Ishikawa (cell line): ENCODE measurements around the gene NUSAP1.

Experiments
- CEBPB ChIP-seq: IDR thresholded peaks from 2 replicates; pipeline ENCODE4 v1.6.1; 2012
- CREB1 ChIP-seq: IDR thresholded peaks from 2 replicates; pipeline ENCODE4 v1.6.1; 2012; ENCODE audit warnings: low read depth
- EGR1 ChIP-seq: IDR thresholded peaks from 2 replicates; pipeline ENCODE4 v1.6.1; 2012
- EP300 ChIP-seq: IDR thresholded peaks from 2 replicates; pipeline ENCODE4 v1.6.1; 2012; ENCODE audit warnings: borderline replicate concordance
- MAX ChIP-seq: IDR thresholded peaks from 2 replicates; pipeline ENCODE4 v1.6.1; 2012
- RAD21 ChIP-seq: IDR thresholded peaks from 2 replicates; pipeline ENCODE4 v1.6.1; 2012; ENCODE audit warnings: low read depth
- REST ChIP-seq: IDR thresholded peaks from 2 replicates; pipeline ENCODE4 v1.6.1; 2012; ENCODE audit warnings: low read depth, mild to moderate bottlenecking
- TAF1 ChIP-seq: IDR thresholded peaks from 2 replicates; pipeline ENCODE4 v1.6.1; 2012; ENCODE audit warnings: low read depth, mild to moderate bottlenecking
- TEAD4 ChIP-seq: IDR thresholded peaks from 2 replicates; pipeline ENCODE4 v1.6.1; 2012
- ZBTB7A ChIP-seq: IDR thresholded peaks from 2 replicates; pipeline ENCODE4 v1.6.1; 2012; ENCODE audit warnings: low read depth

- no peak for TF ChIP-seq REST
- no peak for TF ChIP-seq TAF1
- TF ChIP-seq CEBPB: no peak
- TF ChIP-seq CREB1: no peak
- TF ChIP-seq RAD21: no peak
- TF ChIP-seq TEAD4: no peak
- TF ChIP-seq EP300: no peak
- TF ChIP-seq EGR1: no peak
- no peak for TF ChIP-seq MAX
- TF ChIP-seq ZBTB7A: no peak
These were observed 5.2 kb downstream of the NUSAP1 start for GRCh38 chr15:41337631-41338522.
